HepG2 (cell line): ENCODE results near the gene ZNF341.

Experiments
- CBX5 ChIP-seq: sonication (generic); formaldehyde crosslinking; IDR thresholded peaks from 2 replicates; pipeline ENCODE4 v1.4.0; 2020; ENCODE audit warnings: missing genetic modification reagents, borderline replicate concordance
- ETV5 ChIP-seq: IDR thresholded peaks from 2 replicates; pipeline ENCODE4 v1.6.1; 2018; ENCODE audit warnings: missing biosample characterization, missing genetic modification reagents, inconsistent platforms, borderline replicate concordance
- NCOR1 ChIP-seq: fragments of 200-600 bp; sonication (generic); IDR thresholded peaks from 2 replicates; pipeline ENCODE4 v1.7.0; 2017; ENCODE audit warnings: antibody characterized with exemption, low read length, borderline replicate concordance
- POLR2AphosphoS5 ChIP-seq: IDR thresholded peaks from 2 replicates; pipeline ENCODE4 v1.6.1; 2012; ENCODE audit warnings: low read depth, low read length
- THAP7 ChIP-seq: sonication (generic); formaldehyde crosslinking; IDR thresholded peaks from 2 replicates; pipeline ENCODE4 v1.8.1; 2023; ENCODE audit warnings: mild to moderate bottlenecking, missing genetic modification reagents
- ZNF670 ChIP-seq: sonication (generic); formaldehyde crosslinking; IDR thresholded peaks from 2 replicates; pipeline ENCODE4 v1.8.0; 2022; ENCODE audit warnings: mild to moderate bottlenecking, missing genetic modification reagents, borderline replicate concordance
- TF ChIP-seq, protein P1 (sequence below): sonication (generic); formaldehyde crosslinking; IDR thresholded peaks from 2 replicates; pipeline ENCODE4 v1.4.0; 2020; ENCODE audit warnings: missing genetic modification reagents

DNA sequence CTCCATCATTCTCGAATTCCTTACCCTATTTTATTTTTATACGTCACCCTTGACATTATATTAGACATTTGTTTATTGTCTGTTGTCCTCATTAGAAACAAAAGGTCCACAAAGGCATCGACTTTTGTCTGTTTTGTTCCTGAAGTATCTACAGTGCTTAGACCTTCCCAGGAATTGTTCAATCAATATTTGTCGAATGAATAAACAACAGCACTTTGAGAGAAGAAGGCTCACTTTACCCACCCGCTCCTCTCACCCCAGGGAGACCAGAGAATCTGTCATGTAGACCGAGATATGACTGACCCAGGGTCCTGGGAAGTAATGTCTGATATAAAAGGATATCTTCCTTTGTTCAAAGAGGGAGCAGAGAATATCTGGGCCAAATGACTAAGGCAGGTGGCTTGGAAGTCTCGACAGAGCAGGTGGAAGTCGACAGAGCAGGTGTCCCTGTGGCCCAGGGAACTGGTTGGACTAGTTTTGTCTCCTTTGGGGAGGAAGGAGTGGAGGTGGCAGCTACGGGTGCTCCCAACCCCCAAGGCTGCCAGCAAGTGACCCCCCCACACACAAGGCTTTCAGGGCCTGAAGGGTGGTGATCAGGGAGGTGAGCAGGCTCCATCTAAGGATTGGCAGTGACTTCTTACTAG is 64.6 kb downstream of the ZNF341 start:
- TF ChIP-seq ETV5 (CRISPR knock-in tag) (no peak), POLR2AphosphoS5 (no peak), ZNF670 (CRISPR knock-in tag) (no peak), NCOR1 (no peak), CBX5 (CRISPR knock-in tag) (no peak), THAP7 (CRISPR knock-in tag) (no peak)
- TF ChIP-seq, protein P1, sequence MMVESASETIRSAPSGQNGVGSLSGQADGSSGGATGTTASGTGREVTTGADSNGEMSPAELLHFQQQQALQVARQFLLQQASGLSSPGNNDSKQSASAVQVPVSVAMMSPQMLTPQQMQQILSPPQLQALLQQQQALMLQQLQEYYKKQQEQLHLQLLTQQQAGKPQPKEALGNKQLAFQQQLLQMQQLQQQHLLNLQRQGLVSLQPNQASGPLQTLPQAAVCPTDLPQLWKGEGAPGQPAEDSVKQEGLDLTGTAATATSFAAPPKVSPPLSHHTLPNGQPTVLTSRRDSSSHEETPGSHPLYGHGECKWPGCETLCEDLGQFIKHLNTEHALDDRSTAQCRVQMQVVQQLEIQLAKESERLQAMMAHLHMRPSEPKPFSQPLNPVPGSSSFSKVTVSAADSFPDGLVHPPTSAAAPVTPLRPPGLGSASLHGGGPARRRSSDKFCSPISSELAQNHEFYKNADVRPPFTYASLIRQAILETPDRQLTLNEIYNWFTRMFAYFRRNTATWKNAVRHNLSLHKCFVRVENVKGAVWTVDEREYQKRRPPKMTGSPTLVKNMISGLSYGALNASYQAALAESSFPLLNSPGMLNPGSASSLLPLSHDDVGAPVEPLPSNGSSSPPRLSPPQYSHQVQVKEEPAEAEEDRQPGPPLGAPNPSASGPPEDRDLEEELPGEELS = no peak
